HUES6 (cell line): ENCODE data around the gene PCBP3.

Experiments used
- H3K27ac ChIP-seq: 2 replicates; pipeline ENCODE4 v1.7.0; 2013; ENCODE audit warnings: low read depth, mild to moderate bottlenecking, low read length, inconsistent platforms
- H3K27me3 ChIP-seq: 2 replicates; pipeline ENCODE4 v1.6.1; 2013; ENCODE audit warnings: low read length; ENCODE audit not compliant: control insufficient read depth, insufficient read depth
- H3K36me3 ChIP-seq: 2 replicates; pipeline ENCODE4 v1.6.1; 2013; ENCODE audit warnings: low read length; ENCODE audit not compliant: control insufficient read depth, insufficient read depth
- H3K4me1 ChIP-seq: 2 replicates; pipeline ENCODE4 v1.6.1; 2013; ENCODE audit warnings: low read length; ENCODE audit not compliant: control insufficient read depth, insufficient read depth
- H3K4me3 ChIP-seq: 2 replicates; pipeline ENCODE4 v1.5.1; 2013; ENCODE audit warnings: low read depth, low read length
- H3K9ac ChIP-seq: one replicate; pipeline ENCODE4 v1.6.1; 2013; ENCODE audit warnings: mild to moderate bottlenecking, low read length
- H3K9me3 ChIP-seq: 2 replicates; pipeline ENCODE4 v1.6.1; 2013; ENCODE audit warnings: low read depth, low read length; ENCODE audit not compliant: control insufficient read depth, insufficient read depth

Gene PCBP3

DNA sequence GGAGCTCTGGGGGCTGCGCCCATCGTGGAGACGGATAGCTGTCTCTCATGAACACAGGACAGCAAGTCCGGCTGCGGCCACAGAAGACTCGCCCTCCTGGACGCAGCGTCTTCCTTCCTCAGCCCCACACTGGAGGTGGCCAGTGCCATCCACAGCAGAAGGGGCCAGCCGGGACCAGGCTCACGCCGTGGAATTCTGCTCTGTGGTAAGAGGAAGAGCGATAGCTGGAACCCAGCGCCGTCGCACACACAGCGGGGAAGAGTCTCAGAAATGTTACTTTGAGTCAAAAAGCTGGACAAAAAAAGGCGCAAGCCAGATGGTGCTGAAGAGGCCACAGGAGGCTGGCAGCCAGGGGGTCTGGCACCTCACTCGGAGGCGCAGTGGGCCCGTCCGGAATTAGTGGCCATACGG is 224.2 kb downstream of the PCBP3 start:
- no peaks in the 10 kb centered on the region for H3K36me3 ChIP-seq
- H3K27ac ChIP-seq, result no peak overlapping the region
- H3K9ac ChIP-seq, result no peak overlapping the region
- H3K27me3 ChIP-seq, result no peaks in the 10 kb centered on the region
- H3K4me3 ChIP-seq, result no peak overlapping the region
- no peaks in the 10 kb centered on the region for H3K9me3 ChIP-seq
- no peaks in the 10 kb centered on the region for H3K4me1 ChIP-seq

DNA sequence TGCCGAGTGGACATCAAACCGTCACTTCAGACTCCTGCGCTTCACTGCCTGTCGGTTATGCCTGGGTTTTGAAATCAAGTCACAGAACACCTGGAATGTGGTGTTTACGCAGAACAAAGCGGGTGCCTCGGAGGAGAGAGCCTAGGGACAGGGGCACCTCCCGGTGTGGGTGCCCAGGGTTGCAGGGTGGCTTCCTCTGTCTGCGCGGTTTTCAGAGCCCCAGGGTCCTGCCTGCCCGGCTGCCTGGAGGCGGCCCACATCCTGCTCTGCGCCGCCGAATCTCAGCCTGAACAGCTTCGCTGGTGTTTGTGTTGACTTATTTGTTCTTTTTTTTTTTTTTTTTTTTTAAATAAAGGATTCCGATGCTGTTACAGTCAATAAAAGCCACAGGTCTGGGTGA is 224.6 kb downstream of the PCBP3 start:
- no peak overlapping the region for H3K27ac ChIP-seq
- H3K27me3 ChIP-seq, result no peaks in the 10 kb centered on the region
- H3K9ac ChIP-seq, result no peak overlapping the region
- no peak overlapping the region for H3K4me3 ChIP-seq
- no peaks in the 10 kb centered on the region for H3K9me3 ChIP-seq
- no peaks in the 10 kb centered on the region for H3K4me1 ChIP-seq
- H3K36me3 ChIP-seq, result no peaks in the 10 kb centered on the region

DNA sequence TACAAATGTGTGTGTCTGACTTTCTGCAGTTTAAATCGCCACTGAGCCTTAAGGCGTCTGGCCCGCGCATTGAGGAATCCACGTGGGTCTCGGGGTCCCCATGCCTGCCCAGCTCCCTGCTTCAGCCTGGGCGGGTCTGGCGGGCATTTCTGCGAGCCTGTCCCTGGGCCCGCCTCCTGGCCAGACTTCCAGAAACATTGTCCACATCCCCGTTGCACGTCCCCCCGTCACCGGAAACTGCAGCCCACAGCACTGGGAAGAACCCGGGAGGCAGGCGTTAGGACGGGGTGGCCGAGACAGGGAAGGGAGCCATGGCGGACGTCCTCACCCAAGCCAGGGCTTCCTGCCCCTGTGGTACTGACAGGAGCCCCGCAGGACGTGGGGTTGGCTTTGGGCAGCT is 225.0 kb downstream of the PCBP3 start:
- Histone ChIP-seq H3K4me1 (no peaks in the 10 kb centered on the region), H3K9ac (no peak overlapping the region), H3K9me3 (no peaks in the 10 kb centered on the region), H3K27me3 (no peaks in the 10 kb centered on the region), H3K4me3 (no peak overlapping the region), H3K27ac (no peak overlapping the region), H3K36me3 (no peaks in the 10 kb centered on the region)

DNA sequence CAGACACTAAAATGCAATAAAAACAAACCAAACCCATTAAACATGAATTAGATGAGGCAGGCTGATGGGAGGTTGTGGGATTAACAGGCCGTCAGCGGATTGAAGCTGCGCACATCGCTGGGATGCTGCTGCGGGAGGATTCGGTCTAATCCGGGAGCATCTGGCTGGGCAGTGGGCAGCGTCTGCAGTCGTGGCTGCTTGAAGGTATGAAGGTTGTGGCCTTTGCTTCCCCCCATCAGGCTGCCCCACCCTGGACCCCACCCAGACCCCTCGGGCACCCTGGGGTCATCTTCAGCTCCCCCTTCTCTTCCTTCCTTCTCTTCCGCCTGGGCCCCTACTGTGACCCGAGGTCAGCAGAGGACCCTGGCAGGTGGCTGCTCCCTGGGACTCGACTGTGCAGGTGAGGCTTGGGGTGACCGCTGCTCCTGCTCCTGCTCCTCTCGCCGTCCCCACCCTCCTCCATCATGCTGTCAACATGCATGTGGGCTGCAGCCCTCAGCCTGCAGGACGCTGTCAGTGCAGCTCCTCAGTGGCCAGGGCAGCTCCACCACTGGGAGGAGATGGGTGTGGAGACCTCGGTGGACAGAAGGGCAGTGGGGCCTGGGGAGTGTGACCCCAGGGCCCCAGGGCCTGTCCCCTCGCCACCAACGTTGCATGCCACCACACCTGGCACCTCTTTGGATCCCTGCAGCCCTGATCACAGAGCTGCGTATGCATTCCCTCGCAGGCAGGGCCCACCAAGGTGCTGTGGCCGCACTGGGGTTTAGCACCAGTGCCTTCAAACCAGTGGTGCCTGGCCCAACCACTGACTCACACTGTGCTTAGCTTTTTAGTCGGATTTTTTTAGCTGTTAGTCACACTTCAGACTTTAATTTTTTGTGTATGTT is 225.8 kb downstream of the PCBP3 start:
- H3K27ac ChIP-seq, result no peak overlapping the region

DNA sequence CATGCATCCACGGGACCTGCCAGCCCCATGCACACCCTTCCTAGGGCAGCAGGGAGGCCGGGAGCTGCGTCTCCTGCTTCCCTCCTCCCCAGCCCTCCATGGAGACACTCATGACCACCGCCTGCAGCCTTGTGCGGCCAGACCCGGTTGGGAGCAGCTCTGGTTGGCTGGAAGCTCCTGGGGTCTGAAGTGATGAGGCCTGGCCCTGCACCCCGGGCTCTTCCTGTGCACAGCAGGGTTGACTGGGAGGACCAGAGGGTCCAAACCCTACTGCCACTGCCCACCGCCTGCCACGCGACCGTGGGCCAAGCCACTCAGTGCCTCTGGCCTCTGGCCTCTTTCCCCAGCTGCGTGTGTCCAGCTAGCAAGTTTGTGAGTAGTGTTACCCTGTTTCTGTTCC is 226.9 kb downstream of the PCBP3 start:
- peaks cover 7% of the 10 kb centered on the region; the same call in 1 of the 2 replicates for H3K4me1 ChIP-seq
- H3K27ac ChIP-seq, result no peak overlapping the region
- no peaks in the 10 kb centered on the region for H3K27me3 ChIP-seq

More for the DNA sequence above, 225.8 kb downstream of the PCBP3 start:
- Histone ChIP-seq H3K9me3 (no peaks in the 10 kb centered on the region), H3K4me3 (no peak overlapping the region), H3K36me3 (no peaks in the 10 kb centered on the region), H3K9ac (no peak overlapping the region), H3K27me3 (no peaks in the 10 kb centered on the region), H3K4me1 (no peaks in the 10 kb centered on the region)

DNA sequence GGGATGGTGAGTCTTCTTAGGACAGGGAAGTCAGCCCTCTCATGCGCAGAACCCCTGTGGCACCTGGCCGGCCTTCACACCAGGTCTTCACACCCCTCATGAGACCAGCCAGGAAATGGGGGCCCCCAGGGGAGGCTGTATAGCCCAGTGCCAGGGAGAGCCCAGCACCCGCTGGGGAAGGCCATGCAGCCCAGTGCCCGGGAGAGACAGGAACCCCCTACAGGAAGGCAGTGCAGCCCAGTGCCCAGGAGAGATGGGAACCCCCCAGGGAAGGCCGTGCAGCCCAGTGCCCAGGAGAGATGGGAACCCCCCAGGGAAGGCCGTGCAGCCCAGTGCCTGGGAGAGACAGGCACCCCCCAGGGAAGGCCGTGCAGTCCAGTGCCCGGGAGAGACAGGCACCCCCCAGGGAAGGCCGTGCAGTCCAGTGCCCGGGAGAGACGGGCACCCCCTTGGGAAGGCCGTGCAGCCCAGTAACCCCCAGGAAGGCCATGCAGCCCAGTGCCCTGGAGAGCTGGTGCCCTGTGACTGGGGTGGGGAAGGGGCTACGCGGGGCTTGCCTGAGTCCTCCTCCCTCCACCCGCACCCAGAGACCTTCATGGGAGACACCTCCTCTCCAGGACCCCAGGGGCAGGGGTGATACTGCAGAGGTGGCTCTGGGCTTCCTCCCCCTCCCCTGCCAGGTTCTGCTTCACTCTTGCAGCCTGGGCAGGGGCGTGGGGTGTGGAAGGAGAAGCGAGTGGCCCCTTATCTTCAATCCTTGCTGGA is 227.5 kb downstream of the PCBP3 start:
- Histone ChIP-seq H3K4me1 (peaks cover 9% of the 10 kb centered on the region; the same call in 1 of the 2 replicates), H3K27me3 (no peaks in the 10 kb centered on the region), H3K4me3 (no peak overlapping the region), H3K9me3 (no peaks in the 10 kb centered on the region), H3K9ac (no peak overlapping the region), H3K27ac (no peak overlapping the region), H3K36me3 (no peaks in the 10 kb centered on the region)

More for the DNA sequence above, 226.9 kb downstream of the PCBP3 start:
- no peaks in the 10 kb centered on the region for H3K9me3 ChIP-seq
- no peak overlapping the region for H3K4me3 ChIP-seq
- H3K9ac ChIP-seq, result no peak overlapping the region
- H3K36me3 ChIP-seq, result no peaks in the 10 kb centered on the region

DNA sequence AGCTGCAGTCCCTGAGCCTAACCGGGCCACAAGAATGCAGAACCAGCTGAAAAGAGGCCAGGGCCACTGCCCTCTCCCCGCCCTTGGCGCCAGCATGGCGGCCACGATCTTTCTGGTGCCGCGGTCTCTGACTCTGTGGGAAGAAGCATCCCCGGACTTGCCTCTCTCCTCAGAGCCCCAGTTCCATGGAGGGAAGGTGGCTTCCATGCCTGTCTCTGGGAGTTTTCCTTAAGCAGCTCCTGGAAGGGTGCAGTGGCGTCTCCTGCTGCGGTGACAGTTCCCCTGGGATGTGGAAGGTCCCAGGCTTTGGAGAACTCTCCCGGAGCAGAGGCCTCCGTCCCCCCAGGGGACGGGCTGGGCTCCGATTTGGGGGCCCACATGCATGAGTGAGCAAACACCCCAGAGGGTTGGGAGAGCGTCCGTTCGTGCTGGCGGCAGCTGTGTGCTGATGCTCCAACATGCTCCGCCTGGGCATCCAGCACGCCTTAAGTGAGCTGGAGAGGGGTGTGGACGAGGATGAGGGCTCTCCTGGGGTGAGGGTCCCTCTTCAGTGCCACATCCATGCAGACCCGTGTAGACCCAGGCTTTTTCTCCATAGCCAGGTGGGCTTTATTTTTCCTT is 228.2 kb downstream of the PCBP3 start:
- H3K27me3 ChIP-seq, result no peaks in the 10 kb centered on the region
- no peak overlapping the region for H3K9ac ChIP-seq
- peaks cover 13% of the 10 kb centered on the region; the same call in 1 of the 2 replicates for H3K4me1 ChIP-seq

DNA sequence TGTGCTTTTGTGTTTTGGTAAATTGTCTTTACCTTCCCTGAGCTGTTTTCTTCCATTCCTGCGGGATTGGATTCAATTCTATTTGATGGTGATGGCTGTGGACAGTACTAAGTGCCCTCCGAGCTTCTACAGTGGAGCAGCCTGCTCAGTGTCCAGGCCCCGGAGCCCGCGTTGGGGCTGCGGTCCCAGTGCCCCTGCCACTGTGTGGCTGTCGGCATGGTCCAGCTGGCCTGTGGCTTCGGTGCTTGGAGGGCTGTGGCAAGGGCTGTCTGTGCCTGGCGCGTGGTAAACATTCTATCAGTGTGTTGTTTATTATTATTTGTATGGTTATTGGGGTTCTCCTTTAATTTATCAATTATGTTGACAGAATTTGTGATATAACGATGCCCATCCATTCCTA is 228.9 kb downstream of the PCBP3 start:
- Histone ChIP-seq H3K36me3 (no peaks in the 10 kb centered on the region), H3K9me3 (no peaks in the 10 kb centered on the region), H3K4me3 (no peak overlapping the region), H3K27ac (no peak overlapping the region), H3K9ac (no peak overlapping the region), H3K27me3 (no peaks in the 10 kb centered on the region), H3K4me1 (peaks cover 16% of the 10 kb centered on the region; the same call in 1 of the 2 replicates)

More for the DNA sequence above, 228.2 kb downstream of the PCBP3 start:
- Histone ChIP-seq H3K36me3 (no peaks in the 10 kb centered on the region), H3K27ac (no peak overlapping the region), H3K4me3 (no peak overlapping the region), H3K9me3 (no peaks in the 10 kb centered on the region)

DNA sequence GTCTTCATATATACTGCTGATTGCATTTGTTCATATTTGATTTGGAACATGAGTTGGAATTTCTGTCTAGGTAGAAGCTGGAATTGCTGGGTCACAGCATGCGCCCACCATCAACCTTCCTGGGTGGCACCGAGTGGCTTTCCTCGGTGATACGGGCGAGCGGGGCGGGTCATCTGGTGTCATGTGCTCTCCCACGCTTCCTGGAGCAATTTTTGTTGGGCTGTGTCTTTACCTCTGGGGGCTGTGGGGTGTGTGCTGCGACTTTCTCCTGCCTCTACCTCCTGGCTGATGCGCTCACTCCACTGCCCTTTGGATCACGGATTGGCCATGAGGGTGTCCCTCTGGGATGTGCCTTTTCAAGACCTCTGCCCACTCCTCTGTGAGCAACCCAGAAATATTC is 229.4 kb downstream of the PCBP3 start:
- Histone ChIP-seq H3K9me3 (no peaks in the 10 kb centered on the region), H3K36me3 (no peaks in the 10 kb centered on the region), H3K9ac (no peak overlapping the region), H3K4me3 (no peak overlapping the region), H3K27ac (no peak overlapping the region), H3K27me3 (no peaks in the 10 kb centered on the region), H3K4me1 (peaks cover 16% of the 10 kb centered on the region; the same call in 1 of the 2 replicates)

DNA sequence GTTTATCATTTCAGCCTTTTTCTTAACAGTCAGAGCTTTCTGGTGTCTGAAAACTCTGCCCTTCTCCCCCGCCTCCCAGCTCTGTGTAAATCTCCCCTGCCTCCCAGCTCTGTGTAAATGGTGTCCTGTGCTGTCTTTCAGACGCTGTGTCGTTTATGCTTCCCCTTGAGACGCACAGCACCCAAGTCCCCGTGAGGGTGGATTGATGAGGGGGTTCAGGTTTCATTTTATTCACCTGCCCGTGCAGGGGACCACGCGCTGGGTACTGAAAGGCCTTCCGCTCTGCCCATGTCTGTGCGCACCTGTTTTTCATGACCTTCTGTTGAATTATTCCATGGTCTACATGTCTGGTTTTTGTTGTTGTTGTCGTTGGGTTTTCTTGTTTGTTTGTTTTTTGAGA is 229.9 kb downstream of the PCBP3 start:
- H3K27ac ChIP-seq, result no peak overlapping the region
- H3K9ac ChIP-seq, result no peak overlapping the region
- H3K4me3 ChIP-seq, result no peak overlapping the region
- H3K36me3 ChIP-seq, result no peaks in the 10 kb centered on the region
- H3K4me1 ChIP-seq, result peaks cover 16% of the 10 kb centered on the region; the same call in 1 of the 2 replicates
- no peaks in the 10 kb centered on the region for H3K27me3 ChIP-seq
- H3K9me3 ChIP-seq, result no peaks in the 10 kb centered on the region
